ENCODE results near the gene KCND3.

Gene KCND3

DNA sequence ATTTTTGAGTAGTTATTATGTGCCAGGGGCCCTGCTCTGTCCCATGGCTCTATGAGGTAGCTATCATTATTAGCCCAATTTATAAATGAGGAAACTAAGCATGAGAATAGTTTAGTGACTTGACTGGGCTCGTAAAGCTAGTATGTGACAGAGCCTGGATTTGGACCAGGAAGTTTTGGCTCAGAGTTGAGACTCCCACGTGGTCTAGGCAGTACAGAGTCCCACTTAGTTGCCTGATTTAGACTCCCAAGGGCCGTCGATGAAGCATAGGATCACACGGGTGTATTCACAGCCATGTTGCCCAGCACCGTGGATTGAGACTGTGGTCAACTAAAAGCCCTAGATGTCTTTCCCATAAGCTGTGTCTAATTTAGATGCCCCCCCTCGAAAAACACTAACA, 152.1 kb downstream of the KCND3 start:
- POLR2A ChIA-PET, result no interaction called here
- no peaks in the 10 kb centered on the region for H3K4me1 ChIP-seq (ENCODE audit: control insufficient read depth, insufficient read depth, low read length)
- CTCF ChIA-PET, result no interaction called here
- H3K27ac ChIP-seq (ENCODE audit: extremely low read depth, low read depth, low read length), result no peak overlapping the region
- no peaks in the 10 kb centered on the region for H3K36me3 ChIP-seq (ENCODE audit: control insufficient read depth in 2 of 2, insufficient read depth in 1 of 2, low read length in 2 of 2)
- TF ChIP-seq, protein P1, sequence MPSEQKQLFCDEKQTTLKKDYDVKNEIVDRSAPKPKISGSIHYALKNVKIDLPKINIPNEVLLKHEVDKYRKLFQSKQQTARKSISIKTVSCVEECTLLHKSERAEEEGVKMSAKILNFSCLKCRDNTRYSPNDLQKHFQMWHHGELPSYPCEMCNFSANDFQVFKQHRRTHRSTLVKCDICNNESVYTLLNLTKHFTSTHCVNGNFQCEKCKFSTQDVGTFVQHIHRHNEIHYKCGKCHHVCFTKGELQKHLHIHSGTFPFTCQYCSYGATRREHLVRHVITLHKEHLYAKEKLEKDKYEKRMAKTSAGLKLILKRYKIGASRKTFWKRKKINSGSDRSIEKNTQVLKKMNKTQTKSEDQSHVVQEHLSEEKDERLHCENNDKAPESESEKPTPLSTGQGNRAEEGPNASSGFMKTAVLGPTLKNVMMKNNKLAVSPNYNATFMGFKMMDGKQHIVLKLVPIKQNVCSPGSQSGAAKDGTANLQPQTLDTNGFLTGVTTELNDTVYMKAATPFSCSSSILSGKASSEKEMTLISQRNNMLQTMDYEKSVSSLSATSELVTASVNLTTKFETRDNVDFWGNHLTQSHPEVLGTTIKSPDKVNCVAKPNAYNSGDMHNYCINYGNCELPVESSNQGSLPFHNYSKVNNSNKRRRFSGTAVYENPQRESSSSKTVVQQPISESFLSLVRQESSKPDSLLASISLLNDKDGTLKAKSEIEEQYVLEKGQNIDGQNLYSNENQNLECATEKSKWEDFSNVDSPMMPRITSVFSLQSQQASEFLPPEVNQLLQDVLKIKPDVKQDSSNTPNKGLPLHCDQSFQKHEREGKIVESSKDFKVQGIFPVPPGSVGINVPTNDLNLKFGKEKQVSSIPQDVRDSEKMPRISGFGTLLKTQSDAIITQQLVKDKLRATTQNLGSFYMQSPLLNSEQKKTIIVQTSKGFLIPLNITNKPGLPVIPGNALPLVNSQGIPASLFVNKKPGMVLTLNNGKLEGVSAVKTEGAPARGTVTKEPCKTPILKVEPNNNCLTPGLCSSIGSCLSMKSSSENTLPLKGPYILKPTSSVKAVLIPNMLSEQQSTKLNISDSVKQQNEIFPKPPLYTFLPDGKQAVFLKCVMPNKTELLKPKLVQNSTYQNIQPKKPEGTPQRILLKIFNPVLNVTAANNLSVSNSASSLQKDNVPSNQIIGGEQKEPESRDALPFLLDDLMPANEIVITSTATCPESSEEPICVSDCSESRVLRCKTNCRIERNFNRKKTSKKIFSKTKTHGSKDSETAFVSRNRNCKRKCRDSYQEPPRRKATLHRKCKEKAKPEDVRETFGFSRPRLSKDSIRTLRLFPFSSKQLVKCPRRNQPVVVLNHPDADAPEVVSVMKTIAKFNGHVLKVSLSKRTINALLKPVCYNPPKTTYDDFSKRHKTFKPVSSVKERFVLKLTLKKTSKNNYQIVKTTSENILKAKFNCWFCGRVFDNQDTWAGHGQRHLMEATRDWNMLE (tag by site-specific recombination; conservative IDR thresholded peaks at IDR 0.05; ENCODE audit: low read depth), result no peak
- TF ChIP-seq ZNF394 (tag by site-specific recombination; IDR thresholded peaks at IDR 0.05; ENCODE audit: borderline replicate concordance) (no peak), ZNF155 (tag by site-specific recombination; IDR thresholded peaks at IDR 0.05) (no peak), ZNF621 (tag by site-specific recombination; IDR thresholded peaks at IDR 0.05) (no peak), ZNF596 (tag by site-specific recombination; IDR thresholded peaks at IDR 0.05) (no peak), ZSCAN23 (tag by site-specific recombination; IDR thresholded peaks at IDR 0.05) (no peak), ZNF776 (tag by site-specific recombination; IDR thresholded peaks at IDR 0.05; ENCODE audit: borderline replicate concordance) (no peak), ZNF404 (tag by site-specific recombination; IDR thresholded peaks at IDR 0.05) (no peak)
- H3K4me3 ChIP-seq (ENCODE audit: low read depth, low read length), result no peak overlapping the region
- H3K9me3 ChIP-seq (ENCODE audit: control insufficient read depth, insufficient read depth, low read depth, low read length), result no peaks in the 10 kb centered on the region

DNA sequence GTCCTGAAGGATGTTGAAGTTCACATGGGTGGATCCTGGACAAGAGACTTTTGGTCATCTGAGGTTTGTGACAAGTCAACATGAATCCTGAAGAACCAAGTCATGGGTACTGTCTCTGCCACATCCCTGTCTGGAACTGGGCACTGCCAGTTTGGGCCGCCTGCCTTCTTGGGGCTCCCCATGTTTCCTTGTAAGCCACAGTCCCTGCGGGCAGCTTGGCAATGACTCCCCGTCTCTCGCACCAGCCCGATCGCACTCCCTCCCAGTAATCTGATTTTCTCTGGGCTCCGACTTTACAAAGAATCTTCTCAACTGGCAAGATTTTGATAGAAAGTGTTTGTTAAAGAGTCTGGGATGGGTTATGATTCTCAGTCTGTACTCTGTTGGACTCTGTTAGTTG, 153.4 kb downstream of the KCND3 start:
- Histone ChIP-seq H3K36me3 (ENCODE audit: control insufficient read depth in 2 of 2, insufficient read depth in 1 of 2, low read length in 2 of 2) (no peaks in the 10 kb centered on the region), H3K4me3 (ENCODE audit: low read depth, low read length) (no peak overlapping the region), H3K9me3 (ENCODE audit: control insufficient read depth, insufficient read depth, low read depth, low read length) (no peaks in the 10 kb centered on the region), H3K4me1 (ENCODE audit: control insufficient read depth, insufficient read depth, low read length) (no peaks in the 10 kb centered on the region), H3K27ac (ENCODE audit: extremely low read depth, low read depth, low read length) (no peak overlapping the region)
- POLR2A ChIA-PET, result no interaction called here
- CTCF ChIA-PET, result no interaction called here
- TF ChIP-seq, protein P2, sequence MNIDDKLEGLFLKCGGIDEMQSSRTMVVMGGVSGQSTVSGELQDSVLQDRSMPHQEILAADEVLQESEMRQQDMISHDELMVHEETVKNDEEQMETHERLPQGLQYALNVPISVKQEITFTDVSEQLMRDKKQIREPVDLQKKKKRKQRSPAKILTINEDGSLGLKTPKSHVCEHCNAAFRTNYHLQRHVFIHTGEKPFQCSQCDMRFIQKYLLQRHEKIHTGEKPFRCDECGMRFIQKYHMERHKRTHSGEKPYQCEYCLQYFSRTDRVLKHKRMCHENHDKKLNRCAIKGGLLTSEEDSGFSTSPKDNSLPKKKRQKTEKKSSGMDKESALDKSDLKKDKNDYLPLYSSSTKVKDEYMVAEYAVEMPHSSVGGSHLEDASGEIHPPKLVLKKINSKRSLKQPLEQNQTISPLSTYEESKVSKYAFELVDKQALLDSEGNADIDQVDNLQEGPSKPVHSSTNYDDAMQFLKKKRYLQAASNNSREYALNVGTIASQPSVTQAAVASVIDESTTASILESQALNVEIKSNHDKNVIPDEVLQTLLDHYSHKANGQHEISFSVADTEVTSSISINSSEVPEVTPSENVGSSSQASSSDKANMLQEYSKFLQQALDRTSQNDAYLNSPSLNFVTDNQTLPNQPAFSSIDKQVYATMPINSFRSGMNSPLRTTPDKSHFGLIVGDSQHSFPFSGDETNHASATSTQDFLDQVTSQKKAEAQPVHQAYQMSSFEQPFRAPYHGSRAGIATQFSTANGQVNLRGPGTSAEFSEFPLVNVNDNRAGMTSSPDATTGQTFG (tag by site-specific recombination; IDR thresholded peaks at IDR 0.05; ENCODE audit: borderline replicate concordance), result no peak
- TF ChIP-seq ZNF707 (tag by site-specific recombination; IDR thresholded peaks at IDR 0.05) (no peak), ZNF366 (tag by site-specific recombination; conservative IDR thresholded peaks at IDR 0.05) (no peak), ZNF2 (tag by site-specific recombination; IDR thresholded peaks at IDR 0.05) (no peak), ZNF221 (tag by site-specific recombination; IDR thresholded peaks at IDR 0.05; ENCODE audit: borderline replicate concordance) (no peak), ZNF529 (tag by site-specific recombination; IDR thresholded peaks at IDR 0.05; ENCODE audit: insufficient replicate concordance) (no peak), ZNF768 (tag by site-specific recombination; IDR thresholded peaks at IDR 0.05) (no peak), ZNF658 (tag by site-specific recombination; IDR thresholded peaks at IDR 0.05) (no peak), ZIC2 (tag by site-specific recombination; IDR thresholded peaks at IDR 0.05) (no peak), GLI4 (tag by site-specific recombination; IDR thresholded peaks at IDR 0.05) (no peak), ZNF37A (tag by site-specific recombination; IDR thresholded peaks at IDR 0.05) (no peak)
- TF ChIP-seq, protein P3, sequence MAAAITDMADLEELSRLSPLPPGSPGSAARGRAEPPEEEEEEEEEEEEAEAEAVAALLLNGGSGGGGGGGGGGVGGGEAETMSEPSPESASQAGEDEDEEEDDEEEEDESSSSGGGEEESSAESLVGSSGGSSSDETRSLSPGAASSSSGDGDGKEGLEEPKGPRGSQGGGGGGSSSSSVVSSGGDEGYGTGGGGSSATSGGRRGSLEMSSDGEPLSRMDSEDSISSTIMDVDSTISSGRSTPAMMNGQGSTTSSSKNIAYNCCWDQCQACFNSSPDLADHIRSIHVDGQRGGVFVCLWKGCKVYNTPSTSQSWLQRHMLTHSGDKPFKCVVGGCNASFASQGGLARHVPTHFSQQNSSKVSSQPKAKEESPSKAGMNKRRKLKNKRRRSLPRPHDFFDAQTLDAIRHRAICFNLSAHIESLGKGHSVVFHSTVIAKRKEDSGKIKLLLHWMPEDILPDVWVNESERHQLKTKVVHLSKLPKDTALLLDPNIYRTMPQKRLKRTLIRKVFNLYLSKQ (tag by site-specific recombination; IDR thresholded peaks at IDR 0.05; ENCODE audit: borderline replicate concordance), result no peak
